ENCODE measurements around the gene SLC22A17. TPM values are rescaled to one million over a fixed set of nuclear protein-coding genes. Genes with fewer than 3 reads are reported as not detected.
A peak's percentile ranks its signal among the peaks of the same experiment; 100 is the strongest.

The SLC22A17 gene
- total and polyA plus RNA-seq, 2 experiments from 2014 or later, result 43.8 to 74.0 TPM

DNA sequence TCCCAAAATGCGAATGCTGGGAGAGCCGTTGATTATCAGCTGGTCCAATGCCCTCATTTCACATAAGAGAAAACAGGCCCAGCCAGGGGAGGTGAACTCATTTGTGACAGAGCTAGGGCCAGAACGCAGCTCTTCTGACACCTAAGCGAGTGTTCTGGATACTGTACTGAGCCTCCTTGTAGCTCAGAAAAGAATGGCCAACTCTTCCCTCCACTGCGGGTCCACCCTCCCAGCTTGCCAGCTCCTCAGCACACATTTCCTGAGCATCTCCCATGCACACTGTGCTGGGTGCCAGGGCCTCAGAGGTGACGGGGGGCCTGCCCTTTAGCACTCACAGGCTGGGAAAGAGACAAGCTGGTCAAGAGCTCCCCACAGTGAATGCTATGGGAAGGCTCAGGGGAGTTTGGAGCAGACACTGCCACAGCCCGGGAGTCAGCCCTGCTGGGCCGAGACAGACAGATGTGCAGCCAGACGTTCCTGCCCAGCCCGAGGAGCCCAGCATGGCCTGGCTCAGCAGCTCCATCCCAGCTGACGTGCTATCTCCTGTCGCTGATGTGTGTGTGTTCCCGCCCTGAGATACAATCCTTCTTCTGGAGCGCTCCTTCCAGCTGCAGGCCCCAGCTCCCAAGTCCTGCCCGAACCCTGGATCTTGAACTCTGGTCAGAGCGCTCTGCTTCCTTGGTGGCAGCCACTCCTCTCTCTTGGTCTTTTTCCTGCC, 27.7 kb upstream of the SLC22A17 start:
- peaks cover 49% of the 10 kb centered on the region for H3K36me3 ChIP-seq
- peak overlapping the region; percentile 86 for H3K27ac ChIP-seq
- H3K4me1 ChIP-seq (ENCODE audit: low read depth), result no peaks in the 10 kb centered on the region
- TF ChIP-seq, protein P1, sequence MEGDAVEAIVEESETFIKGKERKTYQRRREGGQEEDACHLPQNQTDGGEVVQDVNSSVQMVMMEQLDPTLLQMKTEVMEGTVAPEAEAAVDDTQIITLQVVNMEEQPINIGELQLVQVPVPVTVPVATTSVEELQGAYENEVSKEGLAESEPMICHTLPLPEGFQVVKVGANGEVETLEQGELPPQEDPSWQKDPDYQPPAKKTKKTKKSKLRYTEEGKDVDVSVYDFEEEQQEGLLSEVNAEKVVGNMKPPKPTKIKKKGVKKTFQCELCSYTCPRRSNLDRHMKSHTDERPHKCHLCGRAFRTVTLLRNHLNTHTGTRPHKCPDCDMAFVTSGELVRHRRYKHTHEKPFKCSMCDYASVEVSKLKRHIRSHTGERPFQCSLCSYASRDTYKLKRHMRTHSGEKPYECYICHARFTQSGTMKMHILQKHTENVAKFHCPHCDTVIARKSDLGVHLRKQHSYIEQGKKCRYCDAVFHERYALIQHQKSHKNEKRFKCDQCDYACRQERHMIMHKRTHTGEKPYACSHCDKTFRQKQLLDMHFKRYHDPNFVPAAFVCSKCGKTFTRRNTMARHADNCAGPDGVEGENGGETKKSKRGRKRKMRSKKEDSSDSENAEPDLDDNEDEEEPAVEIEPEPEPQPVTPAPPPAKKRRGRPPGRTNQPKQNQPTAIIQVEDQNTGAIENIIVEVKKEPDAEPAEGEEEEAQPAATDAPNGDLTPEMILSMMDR (IDR thresholded peaks at IDR 0.05; ENCODE audit: low read depth, low read length), result no peak
- DNase-seq (ENCODE audit: low read depth in 1 of 2, low spot score in 1 of 2), result no peak
- H3K4me3 ChIP-seq, result no peak overlapping the region
- no peaks in the 10 kb centered on the region for H3K9me3 ChIP-seq (ENCODE audit: low read depth)
- H3K27me3 ChIP-seq, result no peaks in the 10 kb centered on the region

DNA sequence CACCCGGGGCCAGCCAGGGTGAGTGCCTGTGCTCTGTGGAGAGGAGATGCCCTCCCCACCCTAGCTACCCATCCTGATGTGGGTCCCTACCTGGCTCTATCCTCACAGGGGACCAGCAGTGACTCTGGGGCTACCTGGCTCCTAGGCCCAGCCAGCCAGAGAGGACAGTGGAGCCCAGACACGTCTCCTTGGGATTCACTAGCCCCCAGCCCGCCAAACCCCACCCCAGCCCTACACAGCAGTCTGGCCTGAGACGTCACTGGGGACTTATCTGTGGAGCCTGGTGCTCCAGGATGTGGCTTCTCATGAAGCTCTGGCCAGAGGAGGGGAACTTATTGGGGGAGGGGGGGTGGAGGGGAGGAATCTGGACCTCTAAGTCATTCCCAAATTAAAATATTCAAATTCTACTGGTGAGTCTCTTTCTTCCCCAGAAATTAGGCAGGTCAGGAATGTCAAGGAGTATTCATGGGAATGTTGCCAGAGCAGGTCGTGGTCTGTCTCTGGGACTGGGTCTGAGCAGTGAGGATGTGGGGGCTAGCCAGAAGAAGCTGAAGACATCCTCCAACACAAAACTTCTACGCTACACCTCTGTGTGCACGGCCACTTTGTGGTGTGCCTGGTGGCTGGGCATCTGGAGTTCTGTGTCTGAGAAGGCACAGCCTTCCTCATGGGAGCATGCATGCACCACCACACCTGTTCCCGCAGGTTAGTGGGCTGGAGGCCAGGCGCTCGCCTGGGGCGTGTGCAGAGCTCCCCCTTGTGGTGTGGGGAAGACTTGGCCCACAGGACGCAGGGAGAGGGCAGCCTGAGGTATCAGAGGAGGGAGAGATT, 26.9 kb upstream of the SLC22A17 start:
- TF ChIP-seq, protein P1 (IDR thresholded peaks at IDR 0.05; ENCODE audit: low read depth, low read length), result peak; percentile 97
- DNase-seq (ENCODE audit: low read depth in 1 of 2, low spot score in 1 of 2), result peak; percentile 45 to 86

DNA sequence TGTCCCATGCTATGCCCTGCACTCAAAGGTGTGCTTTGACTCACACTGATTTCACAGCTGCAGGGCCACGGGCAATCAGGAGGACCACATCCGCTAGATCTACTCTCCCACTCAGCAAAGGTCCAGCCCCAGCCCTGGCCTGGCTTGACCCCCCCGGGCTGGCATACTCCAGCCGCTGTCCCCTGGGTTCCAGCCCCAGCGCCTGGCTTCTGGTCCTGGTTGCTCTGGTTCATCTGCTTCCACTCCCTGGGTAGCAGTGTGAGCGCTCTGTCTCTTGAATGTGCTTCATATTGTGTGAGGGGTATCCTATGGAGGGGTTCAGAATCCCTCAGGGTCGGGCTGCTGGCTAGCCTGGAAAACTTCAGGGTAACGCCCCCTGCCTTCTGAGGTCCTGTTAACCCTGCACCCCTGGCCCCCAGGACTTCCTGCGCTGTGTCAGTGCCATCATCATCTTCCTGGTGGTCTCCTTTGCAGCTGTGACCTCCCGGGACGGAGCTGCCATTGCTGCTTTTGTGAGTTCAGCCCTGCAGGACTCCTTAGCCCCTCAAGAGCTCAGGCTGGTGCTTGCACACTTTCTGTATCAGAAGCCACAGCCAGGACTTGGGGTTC, 26.0 kb upstream of the SLC22A17 start:
- H3K4me3 ChIP-seq, result no peak overlapping the region
- H3K27ac ChIP-seq, result peak overlapping the region; percentile 86
- TF ChIP-seq, protein P1 (IDR thresholded peaks at IDR 0.05; ENCODE audit: low read depth, low read length), result no peak
- peaks cover 33% of the 10 kb centered on the region for H3K36me3 ChIP-seq
- H3K4me1 ChIP-seq (ENCODE audit: low read depth), result no peaks in the 10 kb centered on the region
- H3K9me3 ChIP-seq (ENCODE audit: low read depth), result no peaks in the 10 kb centered on the region
- peak in 1 of 2 donors; percentile 68 for DNase-seq (ENCODE audit: low read depth in 1 of 2, low spot score in 1 of 2)
- H3K27me3 ChIP-seq, result no peaks in the 10 kb centered on the region

More for the DNA sequence above, 26.9 kb upstream of the SLC22A17 start:
- H3K27me3 ChIP-seq, result no peaks in the 10 kb centered on the region
- H3K4me1 ChIP-seq (ENCODE audit: low read depth), result no peaks in the 10 kb centered on the region
- H3K36me3 ChIP-seq, result peaks cover 41% of the 10 kb centered on the region
- H3K9me3 ChIP-seq (ENCODE audit: low read depth), result no peaks in the 10 kb centered on the region
- H3K4me3 ChIP-seq, result no peak overlapping the region
- H3K27ac ChIP-seq, result peak overlapping the region; percentile 86

DNA sequence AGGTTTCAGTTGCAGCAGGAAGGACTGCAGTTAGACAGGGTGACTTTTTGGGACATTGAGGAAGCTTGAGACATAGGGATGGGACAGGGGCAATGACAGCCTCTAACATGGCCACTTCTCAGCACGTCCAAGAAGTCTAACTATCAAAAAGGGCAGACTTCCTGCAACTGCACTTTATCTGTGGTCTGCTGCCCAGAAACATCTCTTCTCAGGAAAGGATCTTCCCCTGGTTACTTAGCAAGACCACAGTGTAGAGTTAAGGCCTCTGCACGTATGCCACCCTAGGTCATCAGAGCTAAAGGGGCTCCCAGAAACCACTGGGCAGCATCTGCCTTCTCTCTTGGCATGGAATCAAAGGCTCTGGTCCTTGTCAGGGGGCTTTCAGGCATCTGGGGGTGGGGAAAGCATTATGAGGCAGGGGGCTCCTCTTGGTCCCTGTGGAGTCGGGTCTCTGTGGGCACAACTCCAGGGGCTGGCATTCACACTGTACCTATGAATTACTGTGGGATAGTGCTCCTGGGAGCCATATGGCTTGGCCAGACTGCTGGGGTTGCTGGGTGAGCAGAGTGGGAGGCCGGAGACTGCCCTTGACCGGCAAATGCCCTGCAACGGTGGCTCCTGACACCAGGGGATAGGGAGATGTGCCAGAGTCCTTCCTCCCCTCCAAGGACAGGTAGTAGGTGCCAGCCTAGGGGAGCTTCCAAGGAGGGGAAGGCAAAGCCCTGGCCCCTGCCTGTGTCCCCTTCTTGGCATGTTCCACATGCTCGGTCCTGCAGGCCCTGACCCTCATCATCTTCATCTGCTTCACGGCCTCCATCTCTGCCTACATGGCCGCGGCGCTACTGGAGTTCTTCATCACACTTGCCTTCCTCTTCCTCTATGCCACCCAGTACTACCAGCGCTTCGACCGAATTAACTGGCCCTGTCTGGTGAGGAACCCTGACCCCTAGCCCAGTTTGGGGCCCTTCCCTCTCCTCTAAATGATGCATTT, 25.2 kb upstream of the SLC22A17 start:
- H3K27me3 ChIP-seq, result no peaks in the 10 kb centered on the region

More for the DNA sequence above, 25.2 kb upstream of the SLC22A17 start:
- H3K4me3 ChIP-seq, result no peak overlapping the region
- H3K9me3 ChIP-seq (ENCODE audit: low read depth), result no peaks in the 10 kb centered on the region
- no peaks in the 10 kb centered on the region for H3K4me1 ChIP-seq (ENCODE audit: low read depth)
- peaks cover 24% of the 10 kb centered on the region for H3K36me3 ChIP-seq
- peak in 1 of 2 donors; percentile 57 for DNase-seq (ENCODE audit: low read depth in 1 of 2, low spot score in 1 of 2)
- H3K27ac ChIP-seq, result peak overlapping the region; percentile 86
- TF ChIP-seq, protein P1 (IDR thresholded peaks at IDR 0.05; ENCODE audit: low read depth, low read length), result no peak

Data from cardiac muscle cell (in vitro differentiated cells and primary cell).